Astrocyte of the hippocampus (primary cell): ENCODE data around the gene DHX34.
A peak's percentile ranks its signal among the peaks of the same experiment; 100 is the strongest.
"Not testable (repeated sequence)": the region's sequence is repeated elsewhere in the genome, so short reads cannot be mapped to it uniquely, and the experiment has no call there.

Experiments
- DNase-seq: peaks from one replicate; pipeline ENCODE4 v3.0.0; 2011; ENCODE audit warnings: low read depth, low spot score

Gene DHX34

DNA sequence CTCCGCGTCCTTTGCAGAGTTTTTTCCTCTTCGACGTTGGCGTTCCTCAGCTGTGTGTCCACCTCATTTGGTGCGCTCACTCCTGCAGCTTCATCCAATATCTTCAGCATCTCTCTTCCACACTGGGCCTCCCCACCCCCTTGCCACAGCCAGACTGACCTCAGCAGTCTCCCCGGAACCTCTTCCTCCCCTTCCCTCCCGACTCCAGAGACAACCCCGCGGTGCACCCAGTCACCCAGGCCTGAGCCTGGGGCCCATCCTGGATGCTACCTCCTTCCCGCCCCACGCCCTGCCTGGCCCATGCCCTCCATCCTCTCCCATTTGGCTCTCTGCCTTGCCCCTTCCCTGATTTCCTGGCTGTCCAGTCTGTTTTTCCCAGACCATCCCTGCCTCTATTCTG, 25.2 kb upstream of the DHX34 start:
- no peak for DNase-seq

DNA sequence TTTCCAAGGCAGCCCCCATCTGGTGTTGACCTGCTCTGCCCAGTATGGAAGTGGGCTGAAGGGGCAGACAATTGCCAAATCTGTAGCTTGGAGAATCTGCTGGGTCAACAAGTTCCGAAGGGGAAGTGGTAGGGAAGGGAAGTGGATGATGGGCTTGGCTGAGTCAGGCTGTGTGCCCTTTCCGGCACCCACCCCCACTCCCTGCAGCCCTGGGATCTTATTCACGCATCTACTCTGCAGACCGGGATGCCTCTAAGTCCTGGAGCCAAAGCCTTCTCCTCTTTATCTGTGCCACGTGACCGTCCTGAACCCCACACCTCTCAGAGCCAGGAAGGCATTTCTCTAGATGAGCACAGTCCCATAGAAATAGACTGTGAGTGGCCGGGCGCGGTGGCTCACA, 24.6 kb upstream of the DHX34 start:
- no peak for DNase-seq

GRCh38 chr19:47330466-47330869, 18.6 kb upstream of the DHX34 start:
- no peak for DNase-seq

- DNase-seq = no peak
These were observed 17.6 kb upstream of the DHX34 start for GRCh38 chr19:47331490-47331889.

DNA sequence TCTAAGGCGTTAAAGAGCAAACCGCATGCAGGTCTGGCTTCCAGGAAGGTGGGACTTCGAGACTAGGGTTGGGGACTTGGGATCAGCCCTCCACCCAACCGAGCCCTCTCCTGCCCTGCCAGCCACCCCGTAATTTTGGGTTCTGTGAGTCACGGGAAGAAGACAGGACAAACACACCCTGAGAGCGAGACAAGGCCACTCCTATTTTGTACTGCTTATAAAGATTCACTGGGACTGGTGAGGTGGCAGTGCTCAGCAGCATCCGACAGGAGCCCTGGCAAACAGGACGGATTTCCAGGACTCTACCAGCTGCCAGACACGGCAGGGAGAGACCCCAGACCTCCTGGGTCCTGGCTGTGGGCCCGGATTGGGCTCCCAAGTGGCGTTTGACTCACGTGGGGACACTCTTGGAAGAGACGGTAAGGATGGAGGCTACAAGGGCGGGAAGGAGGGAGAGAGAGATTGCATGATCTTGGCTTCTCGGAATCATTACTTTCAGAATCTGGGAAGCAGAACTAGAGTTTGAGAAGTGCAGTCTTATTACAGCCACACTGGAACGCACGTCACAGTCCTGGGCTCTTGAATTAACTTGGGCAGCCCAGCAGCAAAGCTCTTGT, 17.1 kb upstream of the DHX34 start, which contains the start of gene C5AR2:
TSS of gene C5AR2 (plus strand) at position 245 of the 617 bp plus-strand sequence. CDS start 8,625 bp downstream, outside the sequence.
- no peak for DNase-seq

- not testable (repeated sequence) for DNase-seq
These were observed 12.1 kb upstream of the DHX34 start for GRCh38 chr19:47336765-47337718.

- no peak for DNase-seq
These were observed 9.8 kb upstream of the DHX34 start for GRCh38 chr19:47339196-47339880.

DNA sequence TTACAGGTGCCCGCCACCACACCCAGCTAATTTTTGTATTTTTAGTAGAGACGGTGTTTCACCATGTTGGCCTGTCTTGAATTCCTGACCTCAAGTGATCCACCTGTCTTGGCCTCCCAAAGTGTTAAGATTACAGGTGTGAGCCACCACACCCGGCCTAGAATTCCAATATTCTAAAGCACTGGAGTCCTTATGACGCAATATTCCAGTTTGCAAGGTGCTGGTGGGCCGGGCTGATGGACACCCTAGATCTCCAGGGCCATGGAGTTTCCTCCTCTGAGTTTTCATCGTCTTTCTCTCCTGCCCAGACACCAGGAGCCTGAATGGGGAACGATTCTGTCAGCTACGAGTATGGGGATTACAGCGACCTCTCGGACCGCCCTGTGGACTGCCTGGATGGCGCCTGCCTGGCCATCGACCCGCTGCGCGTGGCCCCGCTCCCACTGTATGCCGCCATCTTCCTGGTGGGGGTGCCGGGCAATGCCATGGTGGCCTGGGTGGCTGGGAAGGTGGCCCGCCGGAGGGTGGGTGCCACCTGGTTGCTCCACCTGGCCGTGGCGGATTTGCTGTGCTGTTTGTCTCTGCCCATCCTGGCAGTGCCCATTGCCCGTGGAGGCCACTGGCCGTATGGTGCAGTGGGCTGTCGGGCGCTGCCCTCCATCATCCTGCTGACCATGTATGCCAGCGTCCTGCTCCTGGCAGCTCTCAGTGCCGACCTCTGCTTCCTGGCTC, 8.5 kb upstream of the DHX34 start:
- DNase-seq = no peak

GRCh38 chr19:47341734-47342133, 7.4 kb upstream of the DHX34 start:
- DNase-seq = no peak

DNA sequence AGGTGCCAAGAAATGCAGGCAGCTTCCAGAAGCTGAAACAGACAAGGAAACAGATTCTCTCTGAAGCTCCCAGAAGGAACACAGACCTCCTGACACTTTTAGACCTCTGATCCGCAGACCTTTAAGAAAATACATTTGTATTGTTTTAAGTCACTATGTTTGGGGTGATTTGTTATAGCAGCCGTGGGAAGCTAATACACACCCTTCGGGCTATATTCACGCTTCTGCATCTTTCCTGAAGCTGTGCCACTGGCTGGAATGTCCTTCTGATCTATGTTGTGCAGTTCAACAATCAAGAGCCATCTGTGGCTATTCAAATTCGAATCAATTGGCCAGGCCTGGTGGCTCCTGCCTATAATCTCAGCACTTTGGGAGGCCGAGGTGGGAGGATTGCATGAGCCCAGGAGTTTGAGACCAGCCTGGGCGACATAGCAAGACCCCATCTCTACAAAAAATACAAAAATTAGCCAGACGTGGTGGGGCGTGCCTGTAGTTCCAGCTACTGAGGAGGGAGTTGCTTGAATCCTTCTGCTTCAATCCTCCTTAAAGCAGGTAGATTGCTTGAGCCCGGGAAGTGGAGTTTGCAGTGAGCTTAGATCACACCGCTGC, 5.8 kb upstream of the DHX34 start:
- no peak for DNase-seq

GRCh38 chr19:47344425-47344824, 4.7 kb upstream of the DHX34 start:
- DNase-seq = no peak

- not testable (repeated sequence) for DNase-seq
These were observed 3.1 kb upstream of the DHX34 start for GRCh38 chr19:47346024-47346423.

DNA sequence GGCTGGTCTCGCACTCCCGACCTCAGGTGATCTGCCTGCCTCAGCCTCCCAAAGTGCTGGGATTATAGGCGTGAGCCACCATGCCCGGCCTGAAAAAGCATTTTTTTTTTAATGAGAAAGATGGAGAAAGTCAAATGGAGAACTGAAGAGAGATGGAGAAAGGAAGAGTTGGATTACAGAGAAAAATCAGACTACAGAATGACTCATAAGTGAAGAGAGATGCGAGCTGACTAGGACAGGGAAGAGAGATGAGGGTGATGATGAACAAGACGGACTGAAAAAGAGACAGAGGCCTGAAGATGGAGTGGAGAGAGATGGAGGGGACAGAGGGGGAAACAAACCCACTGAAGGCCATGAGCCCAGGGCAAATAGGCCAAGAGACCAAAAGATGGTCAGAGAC, 1.5 kb downstream of the DHX34 start:
- DNase-seq = no peak

GRCh38 chr19:47351548-47351947, 2.4 kb downstream of the DHX34 start:
- peak; percentile 59 for DNase-seq

DNA sequence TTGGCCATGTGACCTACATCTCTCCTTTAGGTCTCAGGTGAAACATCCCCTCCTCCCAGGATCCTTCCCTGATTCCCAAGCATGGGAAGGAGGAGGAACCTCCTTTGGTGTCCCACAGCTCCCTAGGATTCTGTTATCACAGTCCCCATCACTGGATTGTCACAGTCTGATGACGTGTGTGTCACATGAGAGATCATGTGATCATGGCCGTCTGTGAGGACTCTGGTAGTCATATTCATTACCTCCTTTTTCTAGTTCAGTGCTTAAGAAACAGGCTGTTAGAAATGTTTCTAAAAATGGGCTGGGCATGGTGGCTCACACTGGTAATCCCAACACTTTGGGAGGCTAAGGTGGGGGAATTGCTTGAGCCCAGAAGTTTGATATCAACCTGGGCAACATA, 3.0 kb downstream of the DHX34 start:
- DNase-seq = no peak

GRCh38 chr19:47353307-47353712, 4.2 kb downstream of the DHX34 start:
- no peak for DNase-seq

DNA sequence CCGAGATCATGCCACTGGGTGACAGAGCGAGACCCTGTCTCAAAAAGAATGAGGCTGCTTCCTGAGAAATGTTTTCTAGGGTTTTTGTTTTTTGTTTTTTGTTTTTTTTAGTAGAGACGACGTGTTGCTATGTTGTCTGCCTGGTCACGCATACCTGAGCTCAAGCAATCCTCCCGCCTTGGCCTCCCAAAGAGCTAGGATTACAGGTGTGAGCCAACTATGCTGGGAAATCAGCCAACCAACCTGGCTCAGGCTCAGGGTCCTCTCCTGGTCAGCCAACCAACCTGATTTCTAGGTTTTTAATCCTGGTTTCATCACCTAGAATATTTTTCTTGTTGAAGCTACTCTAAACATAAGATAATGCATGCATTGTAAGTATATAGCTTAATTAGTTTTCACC, 7.8 kb downstream of the DHX34 start:
- DNase-seq = no peak

GRCh38 chr19:47357788-47358680, 8.9 kb downstream of the DHX34 start:
- DNase-seq = no peak

GRCh38 chr19:47358936-47359335, 9.8 kb downstream of the DHX34 start:
- no peak for DNase-seq

DNA sequence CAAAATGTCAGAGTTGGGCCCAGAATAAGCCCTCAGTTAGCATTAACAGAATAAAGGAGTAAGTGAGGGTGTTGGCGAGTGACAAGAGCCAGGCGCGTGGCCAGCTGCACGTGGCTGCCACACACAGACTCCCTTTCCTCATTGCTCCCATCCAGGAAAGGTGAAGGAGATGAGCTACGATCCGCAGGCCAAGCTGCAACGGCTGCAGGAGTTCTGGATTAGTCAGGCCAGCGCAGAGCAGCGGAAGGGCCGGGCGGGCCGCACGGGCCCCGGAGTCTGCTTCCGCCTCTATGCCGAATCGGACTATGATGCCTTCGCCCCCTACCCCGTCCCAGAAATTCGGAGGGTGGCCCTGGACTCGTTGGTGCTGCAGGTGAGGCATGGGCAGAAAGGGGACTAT, 13.2 kb downstream of the DHX34 start:
- no peak for DNase-seq
